SU-DHL-6 (cell line): ENCODE measurements around the gene AANAT.

Source experiments
- H2AFZ ChIP-seq: fragments of 200-600 bp; sonication (generic); 2 replicates; pipeline ENCODE4 v1.6.1; 2014; ENCODE audit warnings: low read depth, mild to moderate bottlenecking, moderate library complexity, mixed read lengths, antibody characterized with exemption, low read length; ENCODE audit not compliant: severe bottlenecking
- H3F3A ChIP-seq: fragments of 200-600 bp; shearing (Covaris generic); 2 replicates; pipeline ENCODE4 v1.6.0; 2016; ENCODE audit warnings: antibody characterized with exemption, mild to moderate bottlenecking; ENCODE audit not compliant: insufficient read depth
- H3K27ac ChIP-seq: fragments of 200-600 bp; sonication (generic); 2 replicates; pipeline ENCODE4 v1.5.1; 2016; ENCODE audit warnings: low read depth, mild to moderate bottlenecking, low read length, moderate library complexity, mixed read lengths
- H3K27me3 ChIP-seq: fragments of 200-600 bp; sonication (generic), shearing (Covaris generic); 2 replicates; pipeline ENCODE4 v1.6.0; 2014; ENCODE audit warnings: mild to moderate bottlenecking, low read length
- H3K36me3 ChIP-seq: fragments of 200-600 bp; sonication (generic); 2 replicates; pipeline ENCODE4 v1.6.1; 2014; ENCODE audit warnings: mild to moderate bottlenecking, low read length, mixed read lengths
- H3K4me2 ChIP-seq: fragments of 300-600, 200-600 bp; shearing (Covaris generic), sonication (generic); 2 replicates; pipeline ENCODE4 v1.6.0; 2014; ENCODE audit warnings: low read length, low read depth, mild to moderate bottlenecking; ENCODE audit not compliant: poor library complexity, severe bottlenecking
- H3K4me3 ChIP-seq: fragments of 200-600 bp; sonication (generic); 2 replicates; pipeline ENCODE4 v1.5.1; 2014; ENCODE audit warnings: antibody characterized with exemption, low read length, mild to moderate bottlenecking, mixed read lengths; ENCODE audit not compliant: insufficient read depth, poor library complexity, severe bottlenecking
- H3K79me2 ChIP-seq: fragments of 200-600 bp; sonication (generic); 2 replicates; pipeline ENCODE4 v1.6.1; 2014; ENCODE audit warnings: mild to moderate bottlenecking, low read length, moderate library complexity; ENCODE audit not compliant: insufficient read depth
- H3K9ac ChIP-seq: fragments of 200-600 bp; sonication (generic); 2 replicates; pipeline ENCODE4 v1.7.0; 2014; ENCODE audit warnings: mild to moderate bottlenecking, low read length
- H3K9me2 ChIP-seq: fragments of 200-600 bp; sonication (generic); replicated peaks from 2 replicates; pipeline ENCODE4 v1.6.1; 2014; ENCODE audit warnings: low read length; ENCODE audit not compliant: insufficient read depth
- H3K9me3 ChIP-seq: fragments of 200-600 bp; sonication (generic); 2 replicates; pipeline ENCODE4 v1.6.1; 2014; ENCODE audit warnings: low read length, mixed read lengths; ENCODE audit not compliant: insufficient read depth
- H4K20me1 ChIP-seq: fragments of 200-600 bp; sonication (generic); 2 replicates; pipeline ENCODE4 v1.6.1; 2014; ENCODE audit warnings: low read depth, mild to moderate bottlenecking, antibody characterized with exemption, low read length, moderate library complexity, mixed read lengths
- EZH2phosphoT487 ChIP-seq: fragments of 200-600 bp; sonication (generic), shearing (Covaris generic); conservative IDR thresholded peaks from 2 replicates; pipeline ENCODE4 v1.6.1; 2018; ENCODE audit warnings: mild to moderate bottlenecking, antibody characterized with exemption, low read length, moderate library complexity, mixed read lengths
- TF ChIP-seq, protein P1 (sequence below): fragments of 200-600 bp; sonication (generic); IDR thresholded peaks from one replicate; pipeline ENCODE4 v1.5.1; 2017; ENCODE audit warnings: antibody characterized with exemption, mild to moderate bottlenecking, low read length, moderate library complexity; ENCODE audit not compliant: insufficient read depth, poor library complexity, severe bottlenecking

The AANAT gene

DNA sequence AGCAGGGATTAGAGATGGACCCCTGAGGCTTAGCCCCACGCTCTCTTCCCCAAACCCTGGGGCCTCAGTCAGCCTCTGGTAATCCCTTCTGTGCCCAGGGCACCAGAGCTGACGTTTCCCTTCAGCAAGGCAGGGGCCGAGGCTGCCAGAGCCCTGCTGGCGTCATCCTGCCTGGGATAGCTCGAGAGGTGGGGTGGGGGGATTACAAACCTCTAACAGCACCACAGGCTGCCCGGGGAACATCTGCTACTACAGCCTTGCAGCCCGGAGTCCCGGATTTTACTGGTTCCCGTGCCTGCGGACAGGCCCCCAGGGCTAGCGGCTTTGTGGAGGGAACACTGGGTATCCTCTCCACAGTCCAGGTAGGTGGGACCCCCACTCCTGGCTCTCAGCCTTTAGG, at the start of gene AANAT:
Gene AANAT, plus strand, starts transcription at position 238 of the 400 bp plus-strand sequence. CDS start 1,144 bp downstream, outside the sequence.
- Histone ChIP-seq H3K27me3 (no peaks in the 10 kb centered on the region), H3K4me2 (no peak within 1 kb of the TSS), H2AFZ (no peak within 1 kb of the TSS), H3K9me3 (no peaks in the 10 kb centered on the region), H3K79me2 (no peaks in the 10 kb centered on the region), H3K9ac (no peak within 1 kb of the TSS), H3K4me3 (no peak within 1 kb of the TSS), H3F3A (no peaks in the 10 kb centered on the region), H3K9me2 (no peaks in the 10 kb centered on the region), H4K20me1 (no peaks in the 10 kb centered on the region), H3K27ac (no peak within 1 kb of the TSS), H3K36me3 (no peaks in the 10 kb centered on the region)
- TF ChIP-seq, protein P1, sequence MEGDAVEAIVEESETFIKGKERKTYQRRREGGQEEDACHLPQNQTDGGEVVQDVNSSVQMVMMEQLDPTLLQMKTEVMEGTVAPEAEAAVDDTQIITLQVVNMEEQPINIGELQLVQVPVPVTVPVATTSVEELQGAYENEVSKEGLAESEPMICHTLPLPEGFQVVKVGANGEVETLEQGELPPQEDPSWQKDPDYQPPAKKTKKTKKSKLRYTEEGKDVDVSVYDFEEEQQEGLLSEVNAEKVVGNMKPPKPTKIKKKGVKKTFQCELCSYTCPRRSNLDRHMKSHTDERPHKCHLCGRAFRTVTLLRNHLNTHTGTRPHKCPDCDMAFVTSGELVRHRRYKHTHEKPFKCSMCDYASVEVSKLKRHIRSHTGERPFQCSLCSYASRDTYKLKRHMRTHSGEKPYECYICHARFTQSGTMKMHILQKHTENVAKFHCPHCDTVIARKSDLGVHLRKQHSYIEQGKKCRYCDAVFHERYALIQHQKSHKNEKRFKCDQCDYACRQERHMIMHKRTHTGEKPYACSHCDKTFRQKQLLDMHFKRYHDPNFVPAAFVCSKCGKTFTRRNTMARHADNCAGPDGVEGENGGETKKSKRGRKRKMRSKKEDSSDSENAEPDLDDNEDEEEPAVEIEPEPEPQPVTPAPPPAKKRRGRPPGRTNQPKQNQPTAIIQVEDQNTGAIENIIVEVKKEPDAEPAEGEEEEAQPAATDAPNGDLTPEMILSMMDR, result no peak
- no peak for TF ChIP-seq EZH2phosphoT487

- no peaks in the 10 kb centered on the region for H3K9me2 ChIP-seq
- no peaks in the 10 kb centered on the region for H3F3A ChIP-seq
- H3K9ac ChIP-seq, result no peak overlapping the region
- no peaks in the 10 kb centered on the region for H3K79me2 ChIP-seq
- H4K20me1 ChIP-seq, result no peaks in the 10 kb centered on the region
- no peaks in the 10 kb centered on the region for H3K9me3 ChIP-seq
- H3K27me3 ChIP-seq, result no peaks in the 10 kb centered on the region
- no peak overlapping the region for H3K27ac ChIP-seq
- no peak overlapping the region for H3K4me2 ChIP-seq
- no peaks in the 10 kb centered on the region for H3K36me3 ChIP-seq
- H3K4me3 ChIP-seq, result no peak overlapping the region
- TF ChIP-seq, protein P1, result no peak
- TF ChIP-seq EZH2phosphoT487, result no peak
- H2AFZ ChIP-seq, result no peak overlapping the region
Measured at GRCh38 chr17:76419576-76420260, 47.7 kb upstream of the AANAT start.

- Histone ChIP-seq H3K27ac (no peak overlapping the region), H3K4me2 (no peak overlapping the region), H3K79me2 (no peaks in the 10 kb centered on the region), H3K9ac (no peak overlapping the region), H3F3A (no peaks in the 10 kb centered on the region), H3K4me3 (no peak overlapping the region), H3K9me3 (no peaks in the 10 kb centered on the region), H3K27me3 (no peaks in the 10 kb centered on the region), H3K9me2 (no peaks in the 10 kb centered on the region), H3K36me3 (no peaks in the 10 kb centered on the region), H2AFZ (no peak overlapping the region), H4K20me1 (no peaks in the 10 kb centered on the region)
- TF ChIP-seq EZH2phosphoT487, result no peak
- TF ChIP-seq, protein P1, result no peak
Measured at GRCh38 chr17:76420356-76421043, 46.9 kb upstream of the AANAT start.
